HG03135 (cell line): ENCODE measurements around the gene PCSK2.

Experiments
- ATAC-seq: cut with Tn5 transposase; IDR thresholded peaks from one replicate; pipeline ENCODE4 v1.9.1; 2021; ENCODE audit warnings: mild to moderate bottlenecking, moderate library complexity; ENCODE audit not compliant: unreplicated experiment

The PCSK2 gene

DNA sequence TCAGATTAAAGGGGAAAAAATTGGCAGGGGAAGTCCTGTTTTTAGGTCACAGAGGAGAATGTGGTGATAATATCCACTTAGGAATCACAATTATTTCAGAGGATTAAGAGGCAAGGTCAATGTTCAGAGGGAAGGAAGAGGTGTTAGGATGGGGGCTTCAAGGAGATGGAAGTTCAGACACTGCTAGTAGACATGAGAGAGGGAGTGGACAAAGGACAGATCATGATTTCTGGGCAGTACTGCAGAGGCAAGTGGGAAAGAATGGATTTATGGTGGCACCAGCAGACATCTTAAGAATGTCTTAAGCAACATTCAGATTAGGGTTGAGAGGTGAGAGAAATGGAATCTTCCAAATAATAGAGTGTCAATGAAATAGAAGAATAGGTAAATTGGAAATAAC lies 9.9 kb downstream of the PCSK2 start:
- ATAC-seq: no peak

DNA sequence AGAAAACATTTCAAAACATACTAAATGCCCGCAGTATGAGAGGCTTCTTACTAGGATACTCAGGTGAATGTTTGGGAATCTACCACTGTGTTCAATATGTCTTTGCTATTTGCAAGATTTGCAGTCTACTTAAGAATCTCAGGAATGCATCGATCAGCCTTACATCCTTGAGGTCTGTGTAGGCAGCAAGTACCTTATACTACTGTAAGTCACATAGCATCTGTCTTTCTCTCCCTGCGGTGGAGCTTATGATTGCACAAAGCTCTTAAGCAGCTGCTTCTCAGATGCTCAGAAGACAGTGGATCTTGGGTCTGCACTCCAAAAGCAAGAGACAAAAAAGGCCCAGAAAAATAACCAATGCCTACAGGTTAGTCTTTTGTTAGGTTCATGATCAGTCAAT lies 21.4 kb downstream of the PCSK2 start:
- no peak for ATAC-seq

DNA sequence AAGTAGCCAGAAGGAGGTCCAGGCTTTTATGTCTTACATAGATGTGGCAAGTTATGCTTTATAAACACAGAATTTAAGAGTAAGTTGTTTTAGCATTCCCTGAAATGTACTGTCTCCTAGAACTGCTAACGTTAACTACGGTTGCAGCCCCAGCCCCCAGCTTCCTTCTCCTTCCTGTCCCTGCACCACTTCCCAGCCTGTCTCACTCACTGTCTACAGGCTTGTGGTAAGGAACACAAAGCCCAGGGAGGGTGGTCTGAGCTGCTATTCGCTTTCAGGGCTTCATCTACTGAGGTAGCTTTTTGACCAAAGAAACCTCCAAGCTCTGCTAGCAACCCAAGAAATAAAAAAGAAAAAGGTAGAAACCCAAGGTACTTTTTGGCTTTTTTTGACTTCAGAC lies 35.9 kb downstream of the PCSK2 start:
- ATAC-seq: no peak

DNA sequence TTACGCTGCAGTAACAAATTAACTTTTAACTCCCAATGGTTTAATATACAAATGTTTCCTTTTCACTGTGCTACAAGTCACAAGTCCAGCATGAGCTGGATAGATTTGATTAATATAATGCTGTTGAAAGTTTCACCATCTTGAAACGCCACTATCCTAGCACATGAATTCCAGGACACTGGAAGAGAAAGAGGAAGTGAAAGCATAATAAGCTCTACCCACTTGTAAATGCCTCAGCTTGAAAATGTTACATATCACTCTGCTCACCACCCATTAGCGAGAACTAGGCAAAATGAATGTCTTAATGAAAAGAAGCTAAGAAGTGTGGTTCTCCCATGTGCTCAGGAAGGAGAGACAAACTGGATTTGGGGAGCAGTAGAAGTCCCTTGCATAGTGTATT lies 46.9 kb downstream of the PCSK2 start:
- no peak for ATAC-seq

DNA sequence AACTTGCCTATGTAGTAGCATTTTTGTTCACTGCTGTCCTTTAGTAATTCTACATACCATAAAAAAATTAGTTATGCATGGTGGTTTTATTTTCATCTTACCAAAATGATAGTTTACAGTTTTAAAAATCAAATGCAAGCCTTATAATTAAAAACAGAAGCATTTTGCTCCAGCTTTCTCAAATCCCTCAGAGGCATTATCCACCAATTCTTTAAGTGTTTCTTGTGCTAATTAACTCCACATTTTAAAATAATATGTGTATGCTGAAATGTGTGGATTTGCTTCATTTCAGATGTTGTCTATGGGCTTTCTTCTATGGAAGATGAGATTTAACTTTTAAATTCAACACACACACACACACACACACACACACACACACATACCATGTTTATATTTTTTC lies 49.3 kb downstream of the PCSK2 start:
- no peak for ATAC-seq

DNA sequence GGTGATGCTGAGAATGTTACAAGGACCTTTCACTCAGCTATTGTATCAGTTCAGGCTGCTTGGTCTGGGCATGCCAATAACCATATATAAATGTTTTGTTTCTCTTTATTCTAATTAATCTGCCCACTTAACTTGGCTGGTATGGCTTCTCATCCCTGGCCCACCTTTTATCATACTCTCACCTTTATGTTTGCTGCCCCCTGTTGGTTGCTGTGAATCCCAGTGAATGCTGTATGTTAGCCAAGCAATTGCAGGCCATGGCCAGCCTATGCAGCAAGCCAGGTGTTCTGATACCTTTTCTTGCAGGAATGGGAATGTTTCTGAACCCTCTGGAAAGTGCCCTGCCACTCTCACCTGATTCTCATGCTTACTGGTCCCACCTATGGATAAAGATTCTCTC lies 54.6 kb downstream of the PCSK2 start:
- ATAC-seq: no peak

DNA sequence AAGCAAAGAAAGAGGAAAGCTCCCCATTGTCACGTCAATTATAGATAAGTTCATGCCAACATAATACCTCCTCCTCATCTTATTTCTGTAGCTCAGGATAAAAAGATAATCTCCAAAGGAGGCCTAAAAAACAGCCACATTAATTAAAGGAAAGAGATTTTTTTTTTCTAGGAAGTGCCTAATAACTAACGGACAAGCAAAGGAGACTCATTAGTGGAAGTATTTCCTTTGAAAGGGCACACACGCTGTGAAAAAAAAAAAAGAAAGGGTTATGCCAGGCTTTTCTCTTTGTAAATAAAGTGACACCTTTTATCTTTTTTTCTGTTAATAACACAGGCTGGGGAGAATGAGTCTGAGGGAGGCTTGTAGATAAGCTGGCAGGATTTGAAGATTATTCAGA lies 55.7 kb downstream of the PCSK2 start:
- ATAC-seq: no peak

DNA sequence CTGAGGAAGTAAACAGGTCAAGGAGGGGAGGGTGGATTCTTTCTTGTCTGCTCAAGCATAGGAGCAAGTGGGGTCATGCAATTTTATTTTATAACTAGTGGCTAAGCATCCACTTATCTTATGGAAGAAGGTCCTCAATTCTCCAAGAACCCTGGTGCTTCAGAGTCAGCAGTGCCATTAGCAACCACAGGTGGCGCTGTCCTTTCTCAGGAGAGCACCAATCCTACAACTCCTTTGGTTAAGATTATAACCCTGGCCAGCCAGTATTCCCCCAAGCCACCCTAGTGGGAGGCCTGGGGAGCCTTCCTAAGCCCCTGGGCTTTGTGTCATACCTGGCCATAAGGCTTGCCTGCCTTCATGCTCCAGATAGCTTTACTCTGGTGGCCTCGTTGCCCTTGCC lies 60.7 kb downstream of the PCSK2 start:
- ATAC-seq: no peak

DNA sequence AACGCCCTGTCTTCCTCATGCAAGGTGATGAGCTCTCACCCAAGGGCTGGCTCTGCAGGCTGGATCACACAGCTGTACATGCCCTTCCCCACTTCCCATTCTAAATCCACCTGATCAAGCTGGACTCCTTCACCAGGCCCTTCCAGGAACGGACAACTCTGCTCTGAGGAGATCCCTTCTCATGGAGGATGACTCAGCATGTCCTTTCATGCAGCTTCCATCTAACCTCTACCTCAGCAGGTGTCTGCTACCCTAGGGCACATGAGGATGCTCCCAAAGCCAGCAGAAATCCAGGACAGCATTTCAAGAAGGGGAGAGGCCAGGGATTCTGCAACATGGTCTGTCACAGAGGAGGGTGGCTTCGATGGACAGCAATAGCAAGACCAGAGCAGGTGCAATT lies 61.2 kb downstream of the PCSK2 start:
- no peak for ATAC-seq

DNA sequence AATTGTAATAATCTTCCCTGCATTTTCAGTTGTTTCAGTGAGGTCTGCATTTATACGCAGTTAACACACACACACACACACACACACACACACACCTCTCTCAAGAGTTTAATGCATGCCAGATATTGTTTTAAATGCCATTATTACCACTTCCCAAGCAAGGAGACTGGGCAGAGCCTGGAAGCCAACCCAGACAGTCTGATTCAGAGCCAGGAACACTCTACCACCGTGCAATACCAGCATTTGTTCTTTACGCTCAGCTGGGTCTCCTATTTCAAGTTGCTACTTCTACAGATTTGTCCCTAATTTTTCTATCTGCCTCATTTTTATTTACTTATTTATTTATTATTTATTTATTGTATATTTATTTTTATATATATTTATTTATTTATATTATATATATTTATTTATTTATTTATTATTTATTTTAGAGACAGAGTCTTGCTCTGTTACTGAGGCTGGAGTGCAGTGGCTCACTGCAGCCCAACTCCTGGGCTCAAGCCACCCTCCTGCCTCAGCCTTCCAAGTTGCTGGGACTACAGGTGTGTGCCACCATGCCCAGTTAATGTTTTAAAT lies 68.4 kb downstream of the PCSK2 start:
- no peak for ATAC-seq

DNA sequence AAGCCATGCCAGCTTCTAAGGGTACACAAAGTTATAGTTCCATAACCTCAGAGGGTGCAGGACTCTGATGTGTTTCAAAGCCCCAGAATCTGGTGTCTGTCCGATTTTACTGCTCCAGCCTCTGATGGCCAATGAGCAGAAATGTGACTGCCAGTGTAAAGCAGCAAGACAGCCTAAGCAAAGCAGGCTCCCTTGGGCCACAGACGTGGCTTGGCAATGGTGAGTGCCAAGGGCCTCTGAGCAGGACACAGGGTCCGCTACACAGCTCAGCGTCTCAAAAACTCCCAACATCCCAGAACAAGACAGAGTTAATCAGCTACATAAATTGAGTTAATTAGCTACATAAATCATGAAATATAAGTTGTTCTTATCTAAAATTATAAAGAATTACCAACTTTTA lies 69.2 kb downstream of the PCSK2 start:
- ATAC-seq: no peak

DNA sequence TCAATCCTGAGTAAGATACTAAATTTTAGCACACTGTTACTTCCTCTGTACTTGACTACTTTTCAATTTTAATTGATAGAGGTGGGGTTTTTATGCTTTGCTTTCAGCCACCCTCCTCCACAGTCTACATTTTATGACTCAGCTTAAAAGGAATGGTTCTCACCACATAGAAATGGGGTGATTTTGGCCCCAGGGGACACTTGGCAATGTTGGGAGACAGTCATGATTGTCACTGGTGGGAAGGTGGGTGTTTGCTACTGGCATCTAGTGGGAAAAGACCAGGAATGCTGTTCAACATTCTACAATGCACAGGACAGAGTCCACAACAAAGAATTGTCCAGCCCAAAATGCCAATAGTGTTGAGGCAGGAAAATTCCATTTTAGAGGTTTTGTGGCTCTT lies 71.3 kb downstream of the PCSK2 start:
- ATAC-seq: no peak

DNA sequence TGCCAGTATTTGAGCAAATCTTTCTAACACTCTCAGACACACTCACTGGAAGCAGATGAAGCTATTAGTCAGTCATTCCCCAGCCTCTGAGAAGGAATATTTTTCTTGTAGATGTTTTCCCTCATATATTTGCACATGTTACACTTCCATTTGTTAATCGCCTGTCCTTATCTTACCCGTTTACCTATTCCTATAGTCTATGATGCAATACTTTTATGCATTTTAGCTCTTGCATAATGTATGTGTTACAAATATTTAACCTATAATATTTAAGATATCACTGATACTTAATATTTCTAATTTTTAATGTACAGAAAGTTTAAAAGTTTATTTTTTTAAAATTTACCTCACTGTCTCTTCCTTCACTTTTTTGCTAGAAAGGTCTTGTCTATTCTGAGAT lies 71.9 kb downstream of the PCSK2 start:
- ATAC-seq: no peak

DNA sequence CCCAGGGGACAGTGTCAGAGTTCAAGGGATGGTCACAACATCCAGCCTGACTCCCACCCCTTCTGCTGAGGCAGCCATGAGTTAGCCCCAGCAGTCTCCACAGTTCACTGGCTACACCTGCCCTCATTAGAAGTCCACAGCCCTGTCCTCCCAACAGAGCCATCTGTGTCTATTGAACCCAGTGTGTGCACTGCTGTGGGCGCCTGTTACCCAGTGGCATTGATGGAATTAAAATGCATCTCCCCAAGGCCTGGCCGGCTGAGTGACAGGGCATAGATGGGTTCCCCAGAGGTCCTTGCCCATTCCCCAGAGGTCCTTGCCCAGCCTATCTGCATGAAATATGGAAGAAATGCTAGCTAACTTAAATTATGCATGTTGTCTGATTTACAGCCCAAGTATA lies 73.3 kb downstream of the PCSK2 start:
- ATAC-seq: no peak

DNA sequence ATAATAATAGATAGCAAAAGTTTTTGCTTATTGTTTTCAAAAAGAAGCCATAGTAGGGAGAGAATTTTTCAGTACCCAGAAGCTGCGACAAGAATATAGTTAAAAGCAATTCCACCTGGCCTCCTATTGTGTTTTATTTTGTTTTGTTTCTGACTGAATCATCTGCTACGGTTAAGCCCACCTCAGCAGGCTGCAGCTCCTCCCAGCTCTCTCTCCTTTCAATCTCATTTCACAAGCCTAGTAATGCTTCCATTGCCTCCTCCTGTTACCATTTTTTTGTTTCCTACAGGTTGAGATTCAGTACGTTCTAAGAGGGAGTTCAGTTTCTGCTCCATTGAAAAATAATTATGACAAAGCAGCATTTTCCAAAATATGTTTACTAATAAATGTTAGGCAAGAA lies 77.9 kb downstream of the PCSK2 start:
- no peak for ATAC-seq

DNA sequence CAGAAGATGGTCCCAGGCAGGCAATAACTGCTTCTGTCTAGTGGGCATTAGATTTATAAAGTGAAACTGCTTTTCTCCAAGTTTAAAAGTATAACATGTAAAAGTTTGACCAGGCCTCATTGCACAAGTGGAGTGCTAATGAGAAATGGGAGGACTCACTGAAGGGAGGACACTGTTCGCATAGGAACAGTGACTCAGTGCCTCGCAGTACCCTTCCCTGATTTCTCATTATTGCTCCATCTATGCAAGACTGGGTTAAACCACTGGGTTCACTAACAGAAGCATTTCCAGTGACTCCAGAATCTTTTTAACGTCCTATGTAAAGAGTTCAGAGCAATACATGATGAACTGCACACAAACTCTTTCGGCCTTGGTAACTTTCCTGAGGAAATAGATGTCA lies 79.6 kb downstream of the PCSK2 start:
- no peak for ATAC-seq

DNA sequence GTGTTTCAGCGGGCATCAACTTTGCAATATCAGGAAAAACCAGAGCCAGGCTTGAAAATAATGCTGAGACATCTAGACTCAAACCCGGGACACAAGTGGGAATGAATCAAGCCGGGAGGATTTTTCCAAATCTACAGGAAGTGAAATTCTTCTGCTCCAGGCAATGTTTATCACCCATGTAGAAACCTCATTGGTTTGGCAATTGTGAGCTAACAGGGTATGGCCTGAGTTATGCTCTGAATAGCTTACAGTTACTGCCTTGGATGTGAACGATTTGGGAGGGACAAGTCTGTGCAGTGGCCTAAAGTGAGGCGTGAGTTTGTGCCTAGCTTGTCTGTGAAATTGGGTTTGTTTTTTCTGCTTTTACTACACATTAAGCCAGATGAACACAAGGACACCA lies 87.4 kb downstream of the PCSK2 start:
- no peak for ATAC-seq

DNA sequence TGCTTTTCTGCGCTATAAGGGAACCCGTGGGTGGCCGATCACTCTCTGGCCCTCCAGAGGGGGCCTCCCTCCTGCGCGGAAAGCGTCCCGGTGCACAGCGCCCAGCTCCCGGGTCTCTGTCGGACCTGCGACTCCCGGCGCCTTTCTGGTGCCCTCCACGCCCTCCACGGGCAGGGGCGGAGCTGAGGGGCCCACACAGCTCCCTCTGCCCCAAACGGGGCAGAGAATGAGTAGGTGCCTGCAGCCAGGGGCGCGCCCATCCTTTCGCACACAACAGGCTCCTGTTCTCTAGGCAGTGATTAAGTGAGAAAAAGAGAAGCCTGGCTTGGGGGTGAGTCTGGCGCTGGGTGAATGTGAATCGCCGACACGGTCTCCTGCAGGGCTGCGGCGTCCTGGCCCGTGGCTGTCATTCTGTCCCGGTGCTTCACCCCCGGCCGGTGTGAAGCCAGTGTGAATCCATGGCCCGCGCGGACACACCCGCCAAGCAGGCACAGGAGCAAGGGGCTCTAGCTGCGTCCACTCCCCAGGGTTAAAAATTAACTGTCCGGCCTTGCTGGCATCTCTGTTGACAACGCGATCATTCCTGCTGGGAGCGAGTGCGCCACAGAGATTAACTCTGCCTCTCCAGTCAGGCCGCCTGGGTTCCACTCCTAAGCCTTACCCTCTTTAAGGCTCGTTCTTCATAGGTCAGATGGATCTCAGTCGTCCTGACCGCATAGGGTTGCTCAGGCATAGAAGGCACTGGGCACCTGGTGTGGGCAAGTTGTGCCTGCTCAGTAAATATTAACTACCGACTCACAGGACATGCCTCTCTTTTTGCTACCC lies 88.8 kb downstream of the PCSK2 start:
- ATAC-seq: no peak

DNA sequence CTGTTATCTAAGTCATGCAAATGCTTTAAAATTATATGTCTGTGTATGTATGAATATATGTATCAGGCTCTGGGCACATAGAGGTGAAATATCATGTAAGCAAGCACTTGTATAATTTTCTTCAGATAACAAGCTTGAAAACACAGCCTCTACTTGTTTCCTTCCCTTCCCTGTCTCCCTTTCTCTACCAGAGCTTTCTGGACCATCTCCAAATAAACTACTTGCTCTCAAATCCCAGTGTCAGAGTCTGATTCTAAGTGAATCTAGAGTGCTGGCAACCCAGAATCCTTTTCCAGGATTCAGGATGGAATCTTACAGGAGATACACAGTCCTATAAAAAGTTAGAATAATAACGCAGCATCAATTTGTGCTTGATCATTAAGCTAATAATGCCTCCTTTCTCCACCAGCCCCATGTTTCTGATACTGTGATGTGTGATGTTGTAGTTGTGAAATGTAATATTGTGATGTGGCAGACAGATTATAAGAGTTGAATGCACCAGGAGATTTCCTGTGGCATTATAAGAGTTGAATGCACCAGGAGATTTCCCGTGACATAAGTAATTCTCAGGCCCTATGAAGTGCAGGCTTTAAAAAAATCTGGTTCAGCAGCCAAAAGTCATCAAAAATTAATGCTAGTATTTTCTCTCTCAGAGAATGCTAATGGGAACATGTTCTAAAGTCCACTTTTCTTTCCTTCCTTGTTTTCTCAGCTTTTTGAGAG lies 89.6 kb downstream of the PCSK2 start:
- no peak for ATAC-seq

DNA sequence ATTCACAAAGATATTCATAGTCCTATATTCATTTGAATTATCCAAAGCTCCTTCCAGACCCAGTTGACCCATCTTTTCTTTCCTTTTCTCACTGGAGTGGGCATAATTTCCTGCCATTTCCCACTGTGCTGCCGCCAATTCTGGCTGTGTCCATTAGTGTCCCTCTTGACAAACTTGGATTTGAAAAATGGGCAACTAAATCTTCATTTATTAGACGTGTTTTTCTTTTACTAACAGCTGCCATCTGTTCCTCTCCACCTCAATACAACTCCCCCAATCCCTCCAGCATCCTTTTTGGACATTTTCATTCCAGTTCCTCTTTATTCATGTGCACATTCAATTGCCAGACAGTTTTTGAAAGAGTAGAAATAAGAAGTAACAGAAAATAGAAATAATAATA lies 90.5 kb downstream of the PCSK2 start:
- ATAC-seq: no peak

DNA sequence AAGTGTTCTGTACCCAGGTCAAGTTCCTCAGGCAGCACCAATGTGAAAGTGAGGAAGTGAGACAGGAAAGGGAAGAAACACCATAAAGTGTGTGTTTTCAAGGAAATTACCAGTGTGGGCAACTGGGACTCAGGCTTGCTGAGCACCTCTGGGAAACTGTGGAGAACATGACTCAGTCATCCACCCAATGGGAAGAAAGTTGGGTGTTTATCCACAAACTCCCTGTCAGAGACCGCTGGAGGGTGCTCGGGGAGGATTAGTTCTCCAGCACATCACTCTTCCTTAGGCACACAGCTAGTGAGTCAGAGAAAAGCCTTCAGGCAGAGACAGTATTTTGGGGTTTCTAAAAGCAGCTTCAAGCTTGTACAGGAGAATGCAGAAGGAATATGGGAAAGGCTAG lies 93.6 kb downstream of the PCSK2 start:
- ATAC-seq: no peak

DNA sequence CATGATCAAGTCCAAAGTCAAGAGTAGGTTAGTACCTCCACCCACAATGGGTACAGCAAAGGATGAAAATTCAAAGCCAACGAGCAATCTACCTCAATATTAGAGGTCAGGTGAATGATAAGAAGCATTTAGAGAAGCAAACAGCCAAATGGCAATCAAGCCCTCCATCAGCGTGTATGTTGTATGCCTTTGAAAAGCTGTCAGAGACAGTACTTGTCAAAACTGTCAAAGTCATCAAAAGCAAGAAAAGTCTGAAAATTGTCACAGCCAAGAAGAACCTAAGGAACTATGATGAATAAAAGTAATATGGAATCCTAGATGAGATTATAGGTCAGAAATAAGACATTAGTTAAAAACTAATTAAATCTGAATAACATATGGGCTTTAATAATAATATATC lies 99.3 kb downstream of the PCSK2 start:
- no peak for ATAC-seq
